PFSK-1 (cell line): ENCODE data around the gene IL17F.

Experiments used
- POLR2AphosphoS5 ChIP-seq: IDR thresholded peaks from 2 replicates; pipeline ENCODE4 v1.6.1; 2012; ENCODE audit warnings: low read depth, mild to moderate bottlenecking, control low read depth, low read length, moderate library complexity
- TAF1 ChIP-seq: IDR thresholded peaks from 2 replicates; pipeline ENCODE4 v1.6.1; 2012; ENCODE audit warnings: low read length, control low read depth, borderline replicate concordance; ENCODE audit not compliant: insufficient read depth

DNA sequence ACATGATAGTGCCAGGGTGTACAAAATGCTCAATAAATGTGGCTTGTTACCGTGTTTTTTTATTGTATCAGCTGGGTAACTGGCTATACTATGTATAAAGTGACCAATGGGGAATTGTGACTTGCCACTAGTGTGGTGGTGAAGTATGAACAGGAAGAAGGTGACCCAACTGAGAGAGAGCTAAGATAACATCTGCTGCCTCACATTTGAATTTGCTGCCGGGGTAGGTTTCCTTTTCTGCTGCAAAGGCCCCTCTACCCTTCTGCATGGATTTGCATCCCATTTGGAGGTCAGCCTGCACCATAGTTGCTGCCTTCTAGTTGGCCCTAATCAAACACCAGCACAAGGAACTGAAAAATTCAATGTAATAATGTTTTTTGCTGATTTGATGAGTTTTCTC is 34.1 kb downstream of the IL17F start:
- TF ChIP-seq POLR2AphosphoS5 (no peak), TAF1 (no peak)
